ENCODE measurements around the gene KAT8. TPM values are rescaled to one million over a fixed set of nuclear protein-coding genes. Genes with fewer than 3 reads are reported as not detected.

Gene KAT8
- total and polyA plus RNA-seq, 2 of the 13 experiments (the other 11 are each of a cell fraction or from before 2014, with no cell fraction given), result 79.0 to 84.2 TPM

- no peak for TF ChIP-seq TRIM22 (IDR thresholded peaks at IDR 0.05)
- TF ChIP-seq U2AF1 (optimal IDR thresholded peaks at IDR 0.05; ENCODE audit: low read depth, low read length), result no peak
- no peak for TF ChIP-seq CEBPZ (IDR thresholded peaks at IDR 0.05; ENCODE audit: low read length)
- TF ChIP-seq CAMTA2 (CRISPR knock-in tag; IDR thresholded peaks at IDR 0.05; ENCODE audit: borderline replicate concordance), result no peak
- no peak for TF ChIP-seq SIN3B (IDR thresholded peaks at IDR 0.05; ENCODE audit: low read length)
These were observed 36.6 kb upstream of the KAT8 start (continued) for GRCh38 chr16:31080756-31081419.

GRCh38 chr16:31081428-31082351, 35.8 kb upstream of the KAT8 start:
- Histone ChIP-seq H4K20me1 (ENCODE audit: insufficient read depth, low read length) (no peaks in the 10 kb centered on the region), H3K4me1 (ENCODE audit: insufficient read depth, low read length) (no peaks in the 10 kb centered on the region), H3K9me3 (ENCODE audit: low read length) (no peaks in the 10 kb centered on the region), H2AFZ (ENCODE audit: low read length) (no peak overlapping the region), H3K79me2 (ENCODE audit: insufficient read depth, low read length) (peaks cover under 1% of the 10 kb centered on the region), H3K9ac (ENCODE audit: insufficient read depth, low read depth, low read length) (no peak overlapping the region), H3K27me3 (ENCODE audit: control insufficient read depth in 1 of 2, insufficient read depth in 2 of 2, low read length in 2 of 2) (no peaks in the 10 kb centered on the region), H3K4me3 (replicated peaks in 1 of 3; ENCODE audit: insufficient read depth in 1 of 3, low read depth in 2 of 3, low read length in 3 of 3) (no peak overlapping the region), H3K36me3 (replicated peaks in 1 of 2; ENCODE audit: control insufficient read depth in 1 of 2, insufficient read depth in 2 of 2, low read length in 2 of 2) (peaks cover 29 to 45% of the 10 kb centered on the region in 2 experiments), H3K27ac (ENCODE audit: extremely low read length, insufficient read depth, low read length) (no peak overlapping the region), H3K4me2 (ENCODE audit: low read depth, low read length) (no peak overlapping the region)
- BruUV-seq (replicated peaks), result no TSS peak
- ChIA-PET POLR2A (no interaction called here), CTCF (ENCODE audit: low intra/inter-chr PET ratio, low total read pairs) (no interaction called here)
- DNase-seq (ENCODE audit: low spot score), result no peak
- no peak for FAIRE-seq
- intact Hi-C loops (cut with micrococcal nuclease; ENCODE audit: unreplicated experiment) (no loop called here), in situ Hi-C loops (cut with HindIII; ENCODE audit: extremely low pct_ligation_motif_present, low pct_unique_long_range_greater_than_20kb) (no loop called here)
- ATAC-seq, result no peak
- 96% methylated on average over 26 of the region's 26 CpGs for WGBS (ENCODE audit: low lambda C conversion rate)
- TF ChIP-seq LCORL (IDR thresholded peaks at IDR 0.05), result no peak
- TF ChIP-seq LCORL (CRISPR knock-in tag; IDR thresholded peaks at IDR 0.05), result no peak
- no peak for TF ChIP-seq BORCS8-MEF2B (CRISPR knock-in tag; IDR thresholded peaks at IDR 0.05)
- TF ChIP-seq TCF7L2 (IDR thresholded peaks at IDR 0.05; ENCODE audit: low read depth, low read length), result no peak
- peak; percentile 98 for TF ChIP-seq AGO2 (optimal IDR thresholded peaks at IDR 0.05; ENCODE audit: low read depth, low read length)
- TF ChIP-seq MAZ (IDR thresholded peaks at IDR 0.05; ENCODE audit: borderline replicate concordance, low read depth, low read length), result no peak
- no peak for TF ChIP-seq MAZ (CRISPR knock-in tag; IDR thresholded peaks at IDR 0.05; ENCODE audit: low read depth)
- TF ChIP-seq ZUFSP (CRISPR knock-in tag; IDR thresholded peaks at IDR 0.05; ENCODE audit: borderline replicate concordance), result no peak
- TF ChIP-seq SNAI1 (CRISPR knock-in tag; IDR thresholded peaks at IDR 0.05; ENCODE audit: borderline replicate concordance), result no peak

Measured in HepG2 (cell line).